ENCODE measurements around the gene CCDC86.

DNA sequence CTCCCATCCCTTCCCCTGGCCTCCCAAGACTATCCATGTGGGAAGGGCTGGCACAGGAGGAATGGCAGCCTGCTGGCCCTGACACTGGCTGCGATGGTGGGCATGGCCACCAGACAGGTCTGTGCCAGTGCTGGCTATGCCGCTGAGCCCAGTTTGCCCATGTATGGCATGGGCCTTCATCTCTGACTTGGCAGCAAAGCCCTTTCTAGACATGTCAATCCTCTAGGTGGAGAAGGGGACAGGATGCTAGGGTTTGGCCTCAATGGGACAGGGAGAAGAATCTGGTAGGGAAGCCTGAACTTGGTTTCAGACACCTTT is 34.2 kb downstream of the CCDC86 start:
- TF ChIP-seq, protein P1, sequence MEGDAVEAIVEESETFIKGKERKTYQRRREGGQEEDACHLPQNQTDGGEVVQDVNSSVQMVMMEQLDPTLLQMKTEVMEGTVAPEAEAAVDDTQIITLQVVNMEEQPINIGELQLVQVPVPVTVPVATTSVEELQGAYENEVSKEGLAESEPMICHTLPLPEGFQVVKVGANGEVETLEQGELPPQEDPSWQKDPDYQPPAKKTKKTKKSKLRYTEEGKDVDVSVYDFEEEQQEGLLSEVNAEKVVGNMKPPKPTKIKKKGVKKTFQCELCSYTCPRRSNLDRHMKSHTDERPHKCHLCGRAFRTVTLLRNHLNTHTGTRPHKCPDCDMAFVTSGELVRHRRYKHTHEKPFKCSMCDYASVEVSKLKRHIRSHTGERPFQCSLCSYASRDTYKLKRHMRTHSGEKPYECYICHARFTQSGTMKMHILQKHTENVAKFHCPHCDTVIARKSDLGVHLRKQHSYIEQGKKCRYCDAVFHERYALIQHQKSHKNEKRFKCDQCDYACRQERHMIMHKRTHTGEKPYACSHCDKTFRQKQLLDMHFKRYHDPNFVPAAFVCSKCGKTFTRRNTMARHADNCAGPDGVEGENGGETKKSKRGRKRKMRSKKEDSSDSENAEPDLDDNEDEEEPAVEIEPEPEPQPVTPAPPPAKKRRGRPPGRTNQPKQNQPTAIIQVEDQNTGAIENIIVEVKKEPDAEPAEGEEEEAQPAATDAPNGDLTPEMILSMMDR (IDR thresholded peaks at IDR 0.05; ENCODE audit: borderline replicate concordance, extremely low read depth, low read length, poor library complexity, severe bottlenecking), result no peak
- no peak for TF ChIP-seq EZH2 (IDR thresholded peaks at IDR 0.05; ENCODE audit: borderline replicate concordance, low read depth, low read length, severe bottlenecking)
